ENCODE data around the gene PCBP4. TPM values are rescaled to one million over a fixed set of nuclear protein-coding genes. Genes with fewer than 3 reads are reported as not detected.

The PCBP4 gene
- total RNA-seq, 1 experiment from 2014 or later, result 17.9 TPM

DNA sequence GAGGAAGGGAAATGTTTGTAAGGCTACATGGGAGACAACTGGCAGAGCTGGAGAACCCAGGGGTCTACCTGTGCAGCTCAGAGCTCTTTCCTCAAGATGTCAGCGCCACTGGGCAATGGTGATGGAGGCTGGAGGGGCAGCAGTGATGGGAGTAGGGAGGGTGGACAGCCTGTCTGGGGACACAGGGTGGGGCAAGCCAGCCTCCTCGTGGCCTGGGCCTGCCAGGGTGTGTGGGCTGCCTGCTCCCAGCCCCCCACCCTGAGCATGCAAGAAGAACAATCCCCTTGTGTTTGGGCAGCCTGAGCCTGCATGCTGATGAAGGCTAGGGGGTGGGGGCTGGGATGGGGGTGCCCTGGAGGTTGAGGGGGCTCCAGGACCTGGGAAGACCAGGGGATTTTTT lies 1.2 kb downstream of the PCBP4 start:
- Histone ChIP-seq H3K9me2 (ENCODE audit: insufficient read depth) (no peaks in the 10 kb centered on the region), H3K4me3 (no peak overlapping the region), H3K4me1 (replicated peaks; ENCODE audit: insufficient read depth) (peaks cover 4% of the 10 kb centered on the region; the same call in 1 of the 2 replicates), H3K79me2 (ENCODE audit: low read depth) (no peaks in the 10 kb centered on the region), H4K20me1 (ENCODE audit: insufficient read depth) (no peaks in the 10 kb centered on the region), H3F3A (ENCODE audit: insufficient read depth, low read depth) (peaks cover 21% of the 10 kb centered on the region), H3K4me2 (no peak overlapping the region), H3K9me3 (ENCODE audit: insufficient read depth, low read depth) (no peaks in the 10 kb centered on the region), H3K36me3 (ENCODE audit: low read depth) (no peaks in the 10 kb centered on the region), H3K27me3 (ENCODE audit: insufficient read depth, low read depth) (no peaks in the 10 kb centered on the region), H3K27ac (no peak overlapping the region), H2AFZ (no peak overlapping the region)
- DNase-seq, result no peak
- ChIA-PET CTCF (no interaction called here), POLR2A (ENCODE audit: unreplicated experiment) (no interaction called here)
- BruUV-seq (replicated peaks), result no TSS peak
- intact Hi-C loops (cut with micrococcal nuclease; ENCODE audit: unreplicated experiment), result no loop called here
- TF ChIP-seq EZH2 (IDR thresholded peaks at IDR 0.05; ENCODE audit: low read depth), result no peak
- TF ChIP-seq CTCF (conservative IDR thresholded peaks at IDR 0.05), result no peak

GRCh38 chr3:51964521-51964920 lies 2.7 kb downstream of the PCBP4 start:
- Histone ChIP-seq H3K9me2 (ENCODE audit: insufficient read depth) (no peaks in the 10 kb centered on the region), H3K9me3 (ENCODE audit: insufficient read depth, low read depth) (no peaks in the 10 kb centered on the region), H3K4me1 (replicated peaks; ENCODE audit: insufficient read depth) (peaks cover 4% of the 10 kb centered on the region; the same call in 1 of the 2 replicates), H3K27me3 (ENCODE audit: insufficient read depth, low read depth) (no peaks in the 10 kb centered on the region), H3F3A (ENCODE audit: insufficient read depth, low read depth) (peaks cover 12% of the 10 kb centered on the region), H4K20me1 (ENCODE audit: insufficient read depth) (no peaks in the 10 kb centered on the region), H3K36me3 (ENCODE audit: low read depth) (no peaks in the 10 kb centered on the region), H3K27ac (no peak overlapping the region), H3K4me2 (no peak overlapping the region), H3K79me2 (ENCODE audit: low read depth) (no peaks in the 10 kb centered on the region), H3K4me3 (no peak overlapping the region), H2AFZ (no peak overlapping the region)
- ChIA-PET POLR2A (ENCODE audit: unreplicated experiment) (no interaction called here), CTCF (no interaction called here)
- TF ChIP-seq EZH2 (IDR thresholded peaks at IDR 0.05; ENCODE audit: low read depth) (no peak), CTCF (conservative IDR thresholded peaks at IDR 0.05) (no peak)
- intact Hi-C loops (cut with micrococcal nuclease; ENCODE audit: unreplicated experiment), result no loop called here
- no TSS peak for BruUV-seq (replicated peaks)
- no peak for DNase-seq

DNA sequence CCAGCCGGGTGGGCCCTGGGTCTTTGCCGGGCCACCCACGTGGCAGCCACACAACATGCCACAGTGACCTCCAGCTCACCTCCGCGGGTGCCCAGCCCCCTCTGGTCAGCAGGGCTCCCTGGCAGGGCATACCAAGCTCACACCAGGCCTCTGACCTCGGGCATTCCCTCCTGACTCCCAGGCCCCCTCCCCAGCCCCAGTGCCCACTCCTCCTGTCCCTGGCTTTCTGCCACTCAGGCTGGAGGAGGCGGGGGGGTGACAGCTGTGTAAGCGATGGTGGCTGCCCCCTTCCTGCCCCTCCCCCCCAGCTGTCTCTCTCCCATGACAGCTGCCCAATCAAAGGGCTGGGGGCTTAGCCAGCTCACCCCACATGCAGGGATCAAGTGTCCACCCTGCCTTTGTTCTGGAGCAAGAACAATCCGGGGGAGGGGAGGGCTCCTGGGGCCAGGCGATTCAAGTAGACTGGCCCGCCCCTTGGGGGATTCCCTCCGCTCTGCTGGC lies 3.3 kb downstream of the PCBP4 start:
- Histone ChIP-seq H3K36me3 (ENCODE audit: low read depth) (no peaks in the 10 kb centered on the region), H3K79me2 (ENCODE audit: low read depth) (no peaks in the 10 kb centered on the region), H3K9me2 (ENCODE audit: insufficient read depth) (no peaks in the 10 kb centered on the region), H2AFZ (no peak overlapping the region), H4K20me1 (ENCODE audit: insufficient read depth) (no peaks in the 10 kb centered on the region), H3K27ac (no peak overlapping the region), H3K4me3 (no peak overlapping the region), H3F3A (ENCODE audit: insufficient read depth, low read depth) (peaks cover 6% of the 10 kb centered on the region; the same call in 1 of the 2 replicates), H3K4me2 (no peak overlapping the region), H3K9me3 (ENCODE audit: insufficient read depth, low read depth) (no peaks in the 10 kb centered on the region), H3K4me1 (replicated peaks; ENCODE audit: insufficient read depth) (peaks cover 4% of the 10 kb centered on the region; the same call in 1 of the 2 replicates), H3K27me3 (ENCODE audit: insufficient read depth, low read depth) (no peaks in the 10 kb centered on the region)
- intact Hi-C loops (cut with micrococcal nuclease; ENCODE audit: unreplicated experiment), result no loop called here
- TF ChIP-seq EZH2 (IDR thresholded peaks at IDR 0.05; ENCODE audit: low read depth) (no peak), CTCF (conservative IDR thresholded peaks at IDR 0.05) (no peak)
- no peak for DNase-seq
- ChIA-PET CTCF (interaction anchor here (0.6 kb wide), 1 partner anchor 1107 kb away, joined by 6 read pairs; no protein-coding TSS in a partner anchor), POLR2A (ENCODE audit: unreplicated experiment) (no interaction called here)
- no TSS peak for BruUV-seq (replicated peaks)

Data from PC-9 (cell line).